OCI-LY3 (cell line): ENCODE results near the gene PKHD1.
A peak's percentile ranks its signal among the peaks of the same experiment; 100 is the strongest.

ENCODE experiments used
- H2AFZ ChIP-seq: fragments of 200-600, 300-600 bp; shearing (Covaris generic); 2 replicates; pipeline ENCODE4 v1.6.0; 2014; ENCODE audit warnings: antibody characterized with exemption, low read depth, low read length
- H3K27ac ChIP-seq: fragments of 200-600, 300-600 bp; sonication (generic); 2 replicates; pipeline ENCODE4 v1.5.1; 2014; ENCODE audit warnings: mild to moderate bottlenecking, low read length, moderate library complexity, mixed read lengths
- H3K27me3 ChIP-seq: fragments of 200-600, 300-600 bp; sonication (generic); 2 replicates; pipeline ENCODE4 v1.6.1; 2014; ENCODE audit warnings: low read depth, low read length, mixed read lengths
- H3K36me3 ChIP-seq: fragments of 200-600, 300-600 bp; sonication (generic); replicated peaks from 2 replicates; pipeline ENCODE3; 2014; ENCODE audit warnings: low read depth, low read length, mixed read lengths
- H3K4me1 ChIP-seq: fragments of 300-600, 200-600 bp; sonication (generic); 2 replicates; pipeline ENCODE4 v1.6.1; 2014; ENCODE audit warnings: low read length, mixed read lengths
- H3K4me2 ChIP-seq: fragments of 200-600, 300-600 bp; sonication (generic); 2 replicates; pipeline ENCODE4 v1.6.1; 2014; ENCODE audit warnings: low read length, mixed read lengths
- H3K4me3 ChIP-seq: fragments of 300-600, 200-600 bp; sonication (generic); 2 replicates; pipeline ENCODE4 v1.5.1; 2014; ENCODE audit warnings: antibody characterized with exemption, mild to moderate bottlenecking, low read length, moderate library complexity
- H3K79me2 ChIP-seq: fragments of 300-600, 200-600 bp; shearing (Covaris generic); 2 replicates; pipeline ENCODE4 v1.6.1; 2014; ENCODE audit warnings: mild to moderate bottlenecking, low read length, mixed read lengths
- H3K9ac ChIP-seq: fragments of 300-600, 200-600 bp; shearing (Covaris generic); 2 replicates; pipeline ENCODE4 v1.6.0; 2014; ENCODE audit warnings: mild to moderate bottlenecking, low read length, moderate library complexity
- H3K9me3 ChIP-seq: fragments of 200-600, 300-600 bp; shearing (Covaris generic); 2 replicates; pipeline ENCODE4 v1.6.1; 2014; ENCODE audit warnings: low read length, mixed read lengths; ENCODE audit not compliant: insufficient read depth
- H4K20me1 ChIP-seq: fragments of 200-600, 300-600 bp; sonication (generic); 2 replicates; pipeline ENCODE4 v1.6.1; 2016; ENCODE audit warnings: low read length, mixed read lengths; ENCODE audit not compliant: insufficient read depth
- CTCF ChIP-seq: fragments of 200-600, 300-600 bp; sonication (generic); IDR thresholded peaks from 2 replicates; pipeline ENCODE4 v1.5.1; 2014; ENCODE audit warnings: antibody characterized with exemption, low read length, low read depth
- EZH2phosphoT487 ChIP-seq: fragments of 200-600 bp; shearing (Covaris generic); IDR thresholded peaks from 2 replicates; pipeline ENCODE4 v1.6.1; 2018; ENCODE audit warnings: antibody characterized with exemption, mixed run types, low read depth

PKHD1 gene

DNA sequence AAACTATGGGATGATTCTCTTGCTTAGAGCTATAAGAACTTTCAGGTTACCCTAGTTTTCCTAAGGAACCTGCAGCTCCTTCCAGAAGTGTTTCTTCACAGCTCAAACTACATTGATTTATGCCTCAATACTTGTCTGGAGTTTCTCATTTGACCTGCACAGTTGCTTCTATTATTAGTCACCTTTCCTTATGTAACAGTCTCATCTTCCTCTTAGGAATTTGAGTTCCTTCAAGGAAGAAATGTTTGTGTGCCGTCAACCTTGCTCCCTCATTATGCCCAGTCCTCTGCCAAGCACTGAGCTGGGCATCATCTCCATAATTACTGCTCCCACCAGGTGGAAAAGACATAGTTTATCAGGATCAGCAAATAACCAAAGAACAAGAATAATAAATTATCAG lies 466.4 kb downstream of the PKHD1 start:
- no peaks in the 10 kb centered on the region for H3K27me3 ChIP-seq
- TF ChIP-seq CTCF (no peak), EZH2phosphoT487 (no peak)
- no peak overlapping the region for H3K4me2 ChIP-seq
- H3K4me3 ChIP-seq, result no peak overlapping the region
- H3K4me1 ChIP-seq, result peaks cover 5% of the 10 kb centered on the region; the same call in 1 of the 2 replicates
- H3K9me3 ChIP-seq, result no peaks in the 10 kb centered on the region
- H4K20me1 ChIP-seq, result no peaks in the 10 kb centered on the region
- no peak overlapping the region for H3K9ac ChIP-seq
- H3K36me3 ChIP-seq, result no peaks in the 10 kb centered on the region
- H3K79me2 ChIP-seq, result no peaks in the 10 kb centered on the region
- H2AFZ ChIP-seq, result no peak overlapping the region
- H3K27ac ChIP-seq, result no peak overlapping the region

- H3K79me2 ChIP-seq, result no peaks in the 10 kb centered on the region
- H3K4me3 ChIP-seq, result no peak overlapping the region
- H3K9me3 ChIP-seq, result no peaks in the 10 kb centered on the region
- no peak overlapping the region for H3K4me2 ChIP-seq
- no peaks in the 10 kb centered on the region for H4K20me1 ChIP-seq
- no peak overlapping the region for H3K9ac ChIP-seq
- H2AFZ ChIP-seq, result no peak overlapping the region
- no peak overlapping the region for H3K27ac ChIP-seq
- H3K36me3 ChIP-seq, result no peaks in the 10 kb centered on the region
- TF ChIP-seq EZH2phosphoT487, result no peak
- TF ChIP-seq CTCF, result no peak
- H3K4me1 ChIP-seq, result peaks cover 5% of the 10 kb centered on the region; the same call in 1 of the 2 replicates
- no peaks in the 10 kb centered on the region for H3K27me3 ChIP-seq
Measured at GRCh38 chr6:51619042-51619799, 468.2 kb downstream of the PKHD1 start.

DNA sequence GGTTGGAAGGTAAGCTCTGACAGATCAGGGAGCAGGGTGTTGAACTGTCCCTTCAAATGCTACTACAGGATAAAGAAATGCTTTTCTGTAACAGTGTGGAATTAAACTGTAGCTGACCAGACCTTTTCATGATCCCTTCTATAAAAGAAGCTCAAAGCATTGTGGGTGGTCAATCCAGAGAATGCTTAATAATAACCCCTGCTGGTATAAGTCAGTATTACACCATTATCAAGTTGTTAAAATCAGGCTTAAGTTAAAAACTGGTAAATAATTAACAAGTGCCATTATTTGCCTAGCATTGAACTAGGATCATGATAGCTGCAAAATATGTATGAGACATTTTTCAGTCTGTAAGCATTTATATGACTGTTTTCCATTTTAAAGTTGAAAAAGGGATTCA lies 468.9 kb downstream of the PKHD1 start:
- Histone ChIP-seq H2AFZ (no peak overlapping the region), H3K9me3 (no peaks in the 10 kb centered on the region), H3K4me2 (no peak overlapping the region), H3K79me2 (no peaks in the 10 kb centered on the region), H4K20me1 (no peaks in the 10 kb centered on the region), H3K4me1 (peaks cover 5% of the 10 kb centered on the region; the same call in 1 of the 2 replicates), H3K27me3 (no peaks in the 10 kb centered on the region), H3K27ac (no peak overlapping the region), H3K9ac (no peak overlapping the region), H3K36me3 (no peaks in the 10 kb centered on the region), H3K4me3 (no peak overlapping the region)
- TF ChIP-seq CTCF, result peak; percentile 55
- no peak for TF ChIP-seq EZH2phosphoT487

DNA sequence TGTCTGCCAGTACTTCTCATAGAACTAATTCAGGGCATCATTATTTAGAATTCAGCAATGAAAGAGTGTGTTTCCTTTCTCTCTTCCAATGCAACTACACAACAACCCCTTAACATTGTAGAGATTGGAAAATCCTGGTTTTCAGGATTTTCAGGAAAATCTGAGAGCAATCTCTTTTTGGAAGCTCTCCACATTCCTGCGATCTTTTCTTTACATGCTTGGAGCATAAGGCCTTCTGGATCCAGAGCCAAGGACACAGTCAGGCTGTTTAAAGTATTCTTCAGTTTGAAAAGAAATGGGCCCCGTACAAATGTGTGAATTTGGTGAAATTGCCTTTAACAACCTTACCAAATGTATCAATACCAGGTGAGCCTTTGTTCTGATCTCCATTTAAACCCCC lies 469.7 kb downstream of the PKHD1 start:
- H3K79me2 ChIP-seq, result no peaks in the 10 kb centered on the region
- H3K27me3 ChIP-seq, result no peaks in the 10 kb centered on the region
- H3K9me3 ChIP-seq, result no peaks in the 10 kb centered on the region
- TF ChIP-seq CTCF (no peak), EZH2phosphoT487 (no peak)
- no peak overlapping the region for H3K9ac ChIP-seq
- no peak overlapping the region for H2AFZ ChIP-seq
- H3K36me3 ChIP-seq, result no peaks in the 10 kb centered on the region
- no peak overlapping the region for H3K27ac ChIP-seq
- peaks cover 5% of the 10 kb centered on the region; the same call in 1 of the 2 replicates for H3K4me1 ChIP-seq
- H3K4me3 ChIP-seq, result no peak overlapping the region
- no peaks in the 10 kb centered on the region for H4K20me1 ChIP-seq
- no peak overlapping the region for H3K4me2 ChIP-seq
